GM12864 (cell line): ENCODE measurements around the gene SLC17A4.

ENCODE experiments used
- DNase-seq: peaks from one replicate; pipeline ENCODE4 v3.0.0-alpha.2; 2011; ENCODE audit warnings: low read depth
- H3K4me3 ChIP-seq: 2 replicates; pipeline ENCODE4 v1.5.1; 2011; ENCODE audit warnings: mild to moderate bottlenecking, low read depth, low read length, control low read depth
- TF ChIP-seq, protein P1 (sequence below): IDR thresholded peaks from 2 replicates; pipeline ENCODE4 v1.5.1; 2011; ENCODE audit warnings: low read depth, mild to moderate bottlenecking, moderate library complexity, low read length, control low read depth, inconsistent platforms; ENCODE audit errors: missing control alignments

SLC17A4 gene, protein sequence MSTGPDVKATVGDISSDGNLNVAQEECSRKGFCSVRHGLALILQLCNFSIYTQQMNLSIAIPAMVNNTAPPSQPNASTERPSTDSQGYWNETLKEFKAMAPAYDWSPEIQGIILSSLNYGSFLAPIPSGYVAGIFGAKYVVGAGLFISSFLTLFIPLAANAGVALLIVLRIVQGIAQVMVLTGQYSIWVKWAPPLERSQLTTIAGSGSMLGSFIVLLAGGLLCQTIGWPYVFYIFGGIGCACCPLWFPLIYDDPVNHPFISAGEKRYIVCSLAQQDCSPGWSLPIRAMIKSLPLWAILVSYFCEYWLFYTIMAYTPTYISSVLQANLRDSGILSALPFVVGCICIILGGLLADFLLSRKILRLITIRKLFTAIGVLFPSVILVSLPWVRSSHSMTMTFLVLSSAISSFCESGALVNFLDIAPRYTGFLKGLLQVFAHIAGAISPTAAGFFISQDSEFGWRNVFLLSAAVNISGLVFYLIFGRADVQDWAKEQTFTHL

DNA sequence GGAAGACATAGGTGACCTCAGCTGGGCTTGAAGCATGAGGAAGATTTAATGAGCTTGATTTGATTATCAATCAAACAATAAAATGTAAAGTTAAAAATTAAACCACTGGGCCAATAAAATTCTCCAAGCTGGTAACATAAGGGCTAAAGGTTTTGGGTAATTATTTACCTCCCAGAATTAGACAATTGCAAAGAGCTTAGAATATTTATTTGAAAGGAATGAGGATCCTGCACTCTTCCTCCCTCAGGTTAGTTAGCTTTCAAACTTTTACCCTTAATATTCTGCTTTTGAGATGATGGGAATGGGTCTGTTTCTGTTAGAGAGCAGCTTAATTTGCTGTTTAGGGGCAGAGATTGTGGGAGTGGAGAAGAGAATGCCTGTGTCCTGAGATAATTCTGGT lies at the start of gene SLC17A4:
TSS of gene SLC17A4 (plus strand) at position 208 of the 400 bp plus-strand sequence. CDS start 7,221 bp downstream, outside the sequence.
- no peak within 1 kb of the TSS for H3K4me3 ChIP-seq
- DNase-seq: no peak
- TF ChIP-seq, protein P1, sequence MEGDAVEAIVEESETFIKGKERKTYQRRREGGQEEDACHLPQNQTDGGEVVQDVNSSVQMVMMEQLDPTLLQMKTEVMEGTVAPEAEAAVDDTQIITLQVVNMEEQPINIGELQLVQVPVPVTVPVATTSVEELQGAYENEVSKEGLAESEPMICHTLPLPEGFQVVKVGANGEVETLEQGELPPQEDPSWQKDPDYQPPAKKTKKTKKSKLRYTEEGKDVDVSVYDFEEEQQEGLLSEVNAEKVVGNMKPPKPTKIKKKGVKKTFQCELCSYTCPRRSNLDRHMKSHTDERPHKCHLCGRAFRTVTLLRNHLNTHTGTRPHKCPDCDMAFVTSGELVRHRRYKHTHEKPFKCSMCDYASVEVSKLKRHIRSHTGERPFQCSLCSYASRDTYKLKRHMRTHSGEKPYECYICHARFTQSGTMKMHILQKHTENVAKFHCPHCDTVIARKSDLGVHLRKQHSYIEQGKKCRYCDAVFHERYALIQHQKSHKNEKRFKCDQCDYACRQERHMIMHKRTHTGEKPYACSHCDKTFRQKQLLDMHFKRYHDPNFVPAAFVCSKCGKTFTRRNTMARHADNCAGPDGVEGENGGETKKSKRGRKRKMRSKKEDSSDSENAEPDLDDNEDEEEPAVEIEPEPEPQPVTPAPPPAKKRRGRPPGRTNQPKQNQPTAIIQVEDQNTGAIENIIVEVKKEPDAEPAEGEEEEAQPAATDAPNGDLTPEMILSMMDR: no peak

DNA sequence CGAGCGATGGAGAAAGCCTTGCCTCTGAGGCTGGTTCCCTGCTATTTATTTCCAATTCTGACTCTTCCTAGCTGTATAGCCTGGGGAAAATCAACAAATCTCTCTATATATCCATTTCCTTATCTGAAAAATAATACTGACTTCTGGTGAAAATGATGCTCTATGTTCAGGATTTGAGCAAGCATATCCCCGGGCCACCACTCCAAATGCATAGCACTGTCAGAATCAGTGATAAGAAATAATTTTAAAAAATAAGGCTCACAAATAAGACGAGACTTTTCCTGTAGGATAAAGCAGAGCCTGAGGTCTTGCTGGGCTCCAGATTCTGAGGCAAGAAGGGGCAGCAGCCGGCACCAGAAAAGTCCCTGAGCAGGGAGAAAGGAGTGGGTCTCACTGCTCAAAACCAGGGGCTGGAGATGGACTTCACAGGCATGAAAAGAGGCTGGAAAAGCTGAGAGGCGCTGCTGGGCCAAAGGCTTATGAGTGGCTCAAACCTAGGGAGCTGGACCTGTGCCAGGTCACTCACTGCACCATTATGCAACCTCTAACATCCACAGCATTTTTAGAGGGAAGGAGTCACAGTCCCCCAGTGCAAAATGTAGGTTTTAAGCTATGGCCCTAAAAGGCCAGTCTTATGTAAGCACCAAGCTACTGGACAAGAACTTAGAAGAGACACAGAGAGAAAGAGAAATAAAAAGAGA lies 48.1 kb upstream of the SLC17A4 start:
- TF ChIP-seq, protein P1: no peak
- H3K4me3 ChIP-seq: no peak overlapping the region
- no peak for DNase-seq

DNA sequence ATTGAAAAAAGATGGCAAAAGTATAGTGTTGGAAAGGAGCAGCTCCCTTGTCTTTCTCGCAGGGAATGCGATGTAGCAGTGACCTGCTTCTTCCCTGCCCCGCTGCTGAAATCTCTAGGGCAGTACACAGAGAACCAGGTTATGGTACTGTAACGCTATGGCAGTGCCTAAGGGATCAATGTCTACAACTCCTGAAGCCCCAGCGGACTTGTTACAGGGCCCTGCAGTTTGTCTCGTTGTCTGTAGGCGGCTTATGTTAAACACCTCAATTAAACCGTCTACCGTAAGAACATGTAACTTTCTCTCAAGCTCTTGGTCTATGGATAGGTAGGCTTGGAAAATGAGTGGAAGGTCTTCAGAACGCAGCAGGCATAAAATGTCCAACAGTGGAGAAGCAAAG lies 44.8 kb upstream of the SLC17A4 start:
- TF ChIP-seq, protein P1: no peak
- H3K4me3 ChIP-seq: no peak overlapping the region
- no peak for DNase-seq

DNA sequence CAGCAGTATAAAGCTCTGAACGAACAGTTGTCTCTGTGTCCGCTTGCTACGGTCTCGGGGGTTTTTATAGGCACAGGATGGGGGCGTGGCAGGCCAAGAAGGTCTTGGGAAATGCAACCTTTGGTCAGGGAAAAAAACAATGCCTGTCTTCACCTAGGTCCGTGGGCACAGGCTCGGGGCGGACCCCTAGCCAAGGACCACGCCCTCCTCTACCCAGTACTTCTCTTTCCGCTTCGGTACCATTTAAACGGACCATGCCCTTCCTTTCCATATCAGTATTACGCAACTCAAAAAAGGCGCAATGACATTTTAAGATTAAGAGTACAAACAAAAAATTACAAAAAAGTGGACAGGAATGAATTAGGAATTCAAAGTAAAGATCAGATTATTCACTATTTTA lies 44.3 kb upstream of the SLC17A4 start:
- H3K4me3 ChIP-seq: no peak overlapping the region
- DNase-seq: no peak
- TF ChIP-seq, protein P1: no peak

DNA sequence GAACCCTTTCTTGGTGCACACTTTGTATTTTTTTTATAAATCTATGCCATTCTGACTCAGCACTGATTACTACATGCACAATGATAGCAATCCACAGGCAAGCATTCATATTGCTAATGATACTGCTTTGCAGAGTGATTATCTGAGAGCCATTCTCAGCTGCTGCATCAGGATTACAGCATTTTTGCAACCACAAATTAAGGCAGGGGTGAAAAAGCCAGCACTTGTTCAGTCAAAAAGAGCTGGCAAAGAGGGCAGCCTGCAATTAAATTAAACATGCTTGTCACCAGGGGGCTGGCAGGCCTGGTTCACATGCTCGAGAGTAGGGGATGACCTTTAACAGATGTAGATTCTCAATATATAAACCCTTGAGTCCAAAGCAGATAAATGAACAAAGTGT lies 40.7 kb upstream of the SLC17A4 start:
- no peak for DNase-seq
- no peak overlapping the region for H3K4me3 ChIP-seq
- TF ChIP-seq, protein P1: no peak

DNA sequence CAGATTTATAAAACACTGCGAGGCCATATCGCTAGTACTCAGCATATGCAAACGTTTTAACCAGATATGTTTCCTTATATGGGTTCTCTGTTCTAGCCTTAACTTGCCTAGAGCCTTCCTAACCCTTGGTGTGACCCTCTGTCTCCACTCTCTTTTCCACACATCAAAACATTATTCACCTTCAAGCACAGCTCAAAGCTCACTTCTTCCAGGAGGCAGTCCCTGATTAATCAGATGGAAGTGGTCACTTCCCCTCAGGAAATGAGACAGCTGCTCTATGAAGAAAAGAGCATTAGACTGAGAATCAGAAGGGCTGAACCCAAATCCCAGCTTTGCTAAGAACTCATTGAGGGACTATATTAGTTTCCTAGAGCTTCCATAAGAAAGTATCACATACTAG lies 39.8 kb upstream of the SLC17A4 start:
- DNase-seq: no peak
- no peak overlapping the region for H3K4me3 ChIP-seq
- TF ChIP-seq, protein P1: no peak

DNA sequence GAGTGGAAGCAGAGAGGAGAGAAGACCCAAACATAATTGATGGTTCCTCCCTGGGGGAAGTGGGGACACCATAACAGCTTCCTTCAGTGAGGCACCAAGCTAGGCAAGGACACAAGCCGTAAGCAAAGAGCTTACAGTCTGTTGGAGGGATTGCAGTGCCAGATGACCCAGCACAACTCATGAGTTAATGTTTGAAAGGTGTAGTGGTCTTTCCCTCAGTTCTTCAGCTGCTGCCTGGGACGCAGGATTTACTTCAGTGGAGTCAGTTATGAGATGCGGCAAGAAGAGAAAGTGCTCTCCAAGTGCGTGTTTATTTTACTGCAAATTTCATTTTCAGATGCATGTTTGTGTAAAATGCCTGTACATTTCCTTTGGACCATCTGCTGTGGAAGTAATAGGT lies 38.7 kb upstream of the SLC17A4 start:
- H3K4me3 ChIP-seq: no peak overlapping the region
- TF ChIP-seq, protein P1: no peak
- DNase-seq: no peak
